ENCODE measurements around the gene PRMT7.

DNA sequence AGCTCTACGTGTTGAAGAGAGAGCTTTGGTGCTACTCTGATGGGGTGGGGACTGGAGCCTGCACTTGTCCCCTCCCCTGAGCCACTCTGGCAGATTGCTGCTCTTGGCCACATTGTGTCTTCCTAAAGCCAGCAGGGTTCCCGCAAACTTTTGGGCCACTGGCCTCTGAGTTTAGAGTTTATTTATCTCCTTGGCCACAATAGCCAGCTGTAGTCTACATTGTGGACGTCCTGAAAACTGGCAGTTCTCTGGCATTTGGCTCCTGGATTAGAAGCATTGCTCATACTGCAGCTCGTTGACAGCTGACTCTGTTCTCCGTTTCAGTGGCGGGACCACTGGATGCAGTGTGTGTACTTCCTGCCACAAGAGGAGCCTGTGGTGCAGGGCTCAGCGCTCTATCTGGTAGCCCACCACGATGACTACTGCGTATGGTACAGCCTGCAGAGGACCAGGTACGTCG lies 34.6 kb downstream of the PRMT7 start:
- TF ChIP-seq, protein P1, sequence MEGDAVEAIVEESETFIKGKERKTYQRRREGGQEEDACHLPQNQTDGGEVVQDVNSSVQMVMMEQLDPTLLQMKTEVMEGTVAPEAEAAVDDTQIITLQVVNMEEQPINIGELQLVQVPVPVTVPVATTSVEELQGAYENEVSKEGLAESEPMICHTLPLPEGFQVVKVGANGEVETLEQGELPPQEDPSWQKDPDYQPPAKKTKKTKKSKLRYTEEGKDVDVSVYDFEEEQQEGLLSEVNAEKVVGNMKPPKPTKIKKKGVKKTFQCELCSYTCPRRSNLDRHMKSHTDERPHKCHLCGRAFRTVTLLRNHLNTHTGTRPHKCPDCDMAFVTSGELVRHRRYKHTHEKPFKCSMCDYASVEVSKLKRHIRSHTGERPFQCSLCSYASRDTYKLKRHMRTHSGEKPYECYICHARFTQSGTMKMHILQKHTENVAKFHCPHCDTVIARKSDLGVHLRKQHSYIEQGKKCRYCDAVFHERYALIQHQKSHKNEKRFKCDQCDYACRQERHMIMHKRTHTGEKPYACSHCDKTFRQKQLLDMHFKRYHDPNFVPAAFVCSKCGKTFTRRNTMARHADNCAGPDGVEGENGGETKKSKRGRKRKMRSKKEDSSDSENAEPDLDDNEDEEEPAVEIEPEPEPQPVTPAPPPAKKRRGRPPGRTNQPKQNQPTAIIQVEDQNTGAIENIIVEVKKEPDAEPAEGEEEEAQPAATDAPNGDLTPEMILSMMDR (IDR thresholded peaks at IDR 0.05; ENCODE audit: insufficient read depth, low read depth, low read length) = no peak
- TF ChIP-seq EZH2 (IDR thresholded peaks at IDR 0.05; ENCODE audit: insufficient read depth, low read length) = no peak

Measured in astrocyte (in vitro differentiated cells and primary cell).